NCI-H2081 treated with DMSO at 0.1 percent for 48 hours (cell line): Measurements from ENCODE around the gene WASHC4.
"Not testable (repeated sequence)": the region's sequence is repeated elsewhere in the genome, so short reads cannot be mapped to it uniquely, and the experiment has no call there.

Experiments
- DNase-seq: peaks from one replicate; lab custom pipeline; 2025; lab: John Stamatoyannopoulos, UW

WASHC4 gene

DNA sequence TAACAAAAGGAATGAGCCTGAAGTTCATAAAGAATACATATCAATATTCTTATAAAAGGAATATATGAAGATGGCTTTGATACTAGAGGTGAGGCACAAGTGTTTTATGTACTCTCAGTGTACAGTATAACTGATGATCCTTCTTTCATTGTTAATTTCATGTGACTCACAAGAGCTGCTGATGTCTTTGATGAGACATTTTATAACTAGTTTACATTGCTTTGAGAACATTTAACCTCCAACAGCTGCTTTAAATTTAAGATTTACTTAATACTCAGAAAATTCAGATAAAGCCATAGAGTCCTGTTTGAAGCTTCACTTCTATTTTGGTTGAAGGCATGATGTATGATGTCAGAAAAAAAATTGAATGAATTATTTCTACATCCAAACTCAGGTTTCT lies 59.8 kb downstream of the WASHC4 start:
- DNase-seq = no peak

DNA sequence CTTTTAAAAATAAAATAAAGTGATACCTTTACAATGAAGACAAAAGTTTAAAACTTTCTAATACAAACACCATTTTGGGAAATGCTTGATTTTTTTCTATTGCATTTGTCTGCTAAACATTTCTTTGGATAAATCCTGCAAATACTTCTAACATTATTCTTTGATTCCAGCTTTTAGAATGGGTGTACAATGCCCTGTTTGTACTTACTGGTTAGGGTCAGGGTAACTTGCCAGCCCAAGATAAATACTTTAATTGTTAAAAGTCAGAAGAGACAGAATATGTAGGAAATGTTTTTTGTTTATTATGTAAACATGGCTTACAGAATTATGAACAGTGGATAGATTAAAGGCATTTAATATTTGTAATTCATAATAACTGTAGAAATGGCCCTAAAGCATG lies 60.5 kb downstream of the WASHC4 start:
- DNase-seq = no peak

DNA sequence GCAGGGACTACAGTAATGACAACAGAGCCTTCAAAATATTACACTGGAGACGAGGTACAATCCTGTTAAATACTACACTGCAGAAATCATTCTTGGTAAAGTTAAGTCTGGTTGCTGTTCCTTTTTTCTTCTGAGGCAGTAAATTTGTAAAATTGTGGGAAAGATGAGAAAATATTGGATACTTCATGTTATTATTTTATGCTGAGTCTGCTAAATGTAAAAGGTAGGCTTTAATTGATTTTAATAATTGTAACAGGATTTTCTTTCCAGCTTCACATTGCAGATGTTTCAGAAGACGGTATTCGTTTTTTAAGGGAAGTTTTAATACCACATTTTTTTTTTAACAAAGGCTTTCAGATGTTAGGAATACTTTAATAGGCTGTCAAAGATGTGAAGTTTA lies 62.6 kb downstream of the WASHC4 start:
- DNase-seq = no peak

DNA sequence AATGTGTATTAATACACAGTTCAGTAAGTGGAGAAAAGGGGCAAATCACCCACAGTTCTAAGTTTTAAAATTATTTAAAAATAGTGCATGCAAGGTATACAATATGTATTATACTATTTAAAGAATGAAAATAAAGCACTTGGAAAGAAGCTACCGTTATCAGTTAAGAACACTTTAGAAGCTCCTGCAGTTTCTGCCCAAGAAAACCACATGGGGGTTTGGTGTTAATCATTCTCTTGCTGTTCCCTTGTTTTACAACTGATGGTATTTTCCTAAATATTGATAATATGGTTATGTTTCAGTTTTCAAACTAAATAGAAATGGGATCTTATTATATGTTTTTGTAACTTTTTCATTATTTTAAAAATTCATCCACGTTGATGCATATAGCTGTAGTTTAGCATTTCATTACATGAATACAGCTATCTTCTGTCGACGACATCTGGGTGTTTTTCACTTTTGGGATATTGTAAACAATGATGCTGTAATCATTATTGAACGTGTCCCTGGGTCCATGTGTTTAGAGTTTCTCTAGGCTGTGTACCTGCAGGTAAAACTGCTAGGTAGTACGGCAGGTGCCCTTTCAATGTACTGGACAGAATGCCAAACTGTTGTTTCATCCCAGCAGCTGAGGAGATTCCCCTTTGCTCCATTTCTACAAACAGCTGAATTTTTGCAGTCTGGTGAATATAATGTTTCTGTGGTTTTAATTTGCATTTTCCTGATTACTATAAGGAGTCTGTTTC lies 64.3 kb downstream of the WASHC4 start:
- no peak for DNase-seq

DNA sequence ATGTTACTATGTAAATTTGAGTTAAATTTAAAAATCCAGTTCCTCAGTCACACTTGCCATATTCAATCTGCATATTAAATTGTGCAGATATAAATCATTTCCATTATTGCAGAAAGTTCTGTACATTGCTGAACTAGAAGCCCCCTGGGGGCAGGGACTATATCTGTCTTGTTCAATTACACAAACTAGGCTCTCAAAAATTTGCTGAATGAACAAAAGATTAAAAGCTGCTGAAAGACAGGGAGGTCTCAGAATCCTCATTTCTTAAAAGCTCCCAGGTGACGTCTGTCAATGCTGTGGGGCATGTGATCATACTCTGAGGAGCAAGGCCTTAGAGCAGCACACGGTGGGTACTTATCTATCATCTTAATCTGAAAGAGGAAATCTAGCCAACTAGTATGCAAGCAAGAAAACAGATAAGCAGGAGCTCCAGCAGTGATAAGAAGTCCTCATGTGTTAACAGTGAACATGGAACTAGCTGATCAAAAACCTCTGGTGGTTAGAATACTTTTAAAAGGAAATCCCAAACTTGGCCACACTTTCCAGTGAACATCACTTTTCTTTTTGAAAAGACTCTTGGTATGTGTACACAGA lies 68.0 kb downstream of the WASHC4 start:
- no peak for DNase-seq

DNA sequence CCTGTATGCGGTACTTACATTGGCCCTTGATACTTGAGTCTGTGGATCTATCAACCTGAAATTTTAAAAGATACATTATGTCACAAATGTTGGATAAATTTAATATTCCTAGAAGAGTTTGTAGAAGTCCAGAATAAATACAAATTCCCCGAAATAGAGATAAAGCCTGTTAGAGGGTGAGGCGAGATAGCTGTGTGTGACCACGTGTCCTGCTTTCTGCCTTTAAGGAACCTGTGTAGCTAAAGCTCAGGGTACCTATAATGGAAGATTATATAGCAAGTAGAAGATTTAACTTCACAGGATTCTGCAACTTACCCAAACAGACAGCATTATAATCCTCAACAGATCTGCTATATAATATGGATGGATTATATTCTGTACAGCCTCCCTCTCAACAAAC lies 69.7 kb downstream of the WASHC4 start:
- no peak for DNase-seq

DNA sequence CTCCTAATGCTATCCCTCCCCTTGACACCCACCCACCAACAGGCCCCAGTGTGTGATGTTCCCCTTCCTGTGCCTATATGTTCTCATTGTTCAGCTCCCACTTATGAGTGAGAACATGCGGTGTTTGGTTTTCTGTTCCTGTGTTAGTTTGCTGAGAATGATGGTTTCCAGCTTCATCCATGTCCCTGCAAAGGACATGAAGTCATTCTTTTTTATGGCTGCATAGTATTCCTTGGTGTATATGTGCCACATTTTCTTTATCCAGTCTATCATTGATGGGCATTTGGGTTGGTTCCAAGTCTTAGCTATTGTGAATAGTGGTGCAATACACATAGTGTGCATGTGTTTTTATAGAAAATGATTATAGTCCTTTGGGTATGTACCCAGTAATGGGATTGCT lies 71.6 kb downstream of the WASHC4 start:
- DNase-seq = not testable (repeated sequence)

DNA sequence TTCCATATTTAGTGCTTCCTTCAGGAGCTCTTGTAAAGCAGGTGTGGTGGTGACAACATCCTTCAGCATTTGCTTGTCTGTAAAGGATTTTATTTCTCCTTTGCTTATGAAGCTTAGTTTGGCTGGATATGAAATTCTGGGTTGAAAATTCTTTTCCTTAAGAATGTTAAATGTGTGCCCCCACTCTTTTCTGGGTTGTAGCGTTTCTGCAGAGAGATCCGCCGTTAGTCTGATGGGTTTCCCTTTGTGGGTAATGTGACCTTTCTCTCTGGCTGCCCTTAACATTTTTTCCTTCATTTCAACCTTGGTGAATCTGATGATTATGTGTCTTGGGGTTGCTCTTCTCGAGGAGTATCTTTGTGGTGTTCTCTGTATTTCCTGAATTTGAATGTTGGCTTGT lies 75.9 kb downstream of the WASHC4 start:
- DNase-seq = not testable (repeated sequence)

DNA sequence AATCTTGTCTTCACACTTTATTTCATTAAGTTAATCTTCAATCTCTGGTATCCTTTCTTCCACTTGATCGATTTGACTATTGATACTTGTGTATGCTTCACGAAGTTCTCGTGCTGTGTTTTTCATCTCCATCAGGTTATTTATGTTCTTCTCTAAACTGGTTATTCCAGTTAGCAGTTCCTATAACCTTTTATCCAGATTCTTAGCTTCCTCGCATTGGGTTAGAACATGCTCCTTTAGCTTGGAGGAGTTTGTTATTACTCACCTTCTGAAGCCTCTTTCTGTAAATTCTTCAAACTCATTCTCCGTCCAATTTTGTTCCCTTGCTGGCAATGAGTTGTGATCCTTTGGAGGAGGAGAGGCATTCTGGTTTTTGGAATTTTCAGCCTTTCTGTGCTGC lies 76.4 kb downstream of the WASHC4 start:
- not testable (repeated sequence) for DNase-seq

DNA sequence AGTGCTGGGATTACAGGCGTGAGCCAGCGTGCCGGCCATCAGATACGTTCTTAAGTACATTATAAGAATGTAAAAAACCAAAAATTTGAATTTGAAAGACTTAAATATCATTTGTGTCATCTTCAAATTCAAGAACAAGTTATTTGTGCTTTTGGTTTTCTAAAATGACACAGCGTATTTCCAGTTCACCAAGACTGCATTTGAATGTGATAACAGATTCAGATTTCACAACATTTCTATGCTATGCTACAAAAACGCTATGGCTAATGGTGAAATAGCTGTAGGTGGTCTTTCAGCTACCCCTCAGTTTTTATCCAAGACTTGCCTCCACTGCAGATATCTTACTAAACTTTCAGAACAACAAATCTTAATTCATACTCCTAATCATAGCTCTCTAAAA lies 81.8 kb downstream of the WASHC4 start:
- no peak for DNase-seq

DNA sequence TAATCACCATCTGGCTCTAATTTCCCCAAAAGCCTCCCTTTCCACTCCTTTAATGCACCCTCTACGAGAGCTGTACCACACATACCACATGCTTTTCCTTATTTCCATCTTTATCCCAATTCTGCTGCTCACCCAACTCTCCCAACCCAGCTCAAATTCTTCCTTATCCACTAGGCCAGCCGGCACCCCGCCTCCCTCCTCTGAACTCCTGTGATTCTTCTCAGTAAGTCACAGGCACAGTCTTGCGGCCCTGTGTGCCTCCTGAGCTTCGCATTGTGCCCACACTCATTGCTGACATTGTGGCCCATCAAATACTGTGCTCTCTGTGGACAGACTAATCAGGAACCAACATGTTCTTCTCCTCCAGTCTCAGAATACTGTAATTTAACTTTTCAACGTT lies 83.0 kb downstream of the WASHC4 start:
- DNase-seq = no peak

DNA sequence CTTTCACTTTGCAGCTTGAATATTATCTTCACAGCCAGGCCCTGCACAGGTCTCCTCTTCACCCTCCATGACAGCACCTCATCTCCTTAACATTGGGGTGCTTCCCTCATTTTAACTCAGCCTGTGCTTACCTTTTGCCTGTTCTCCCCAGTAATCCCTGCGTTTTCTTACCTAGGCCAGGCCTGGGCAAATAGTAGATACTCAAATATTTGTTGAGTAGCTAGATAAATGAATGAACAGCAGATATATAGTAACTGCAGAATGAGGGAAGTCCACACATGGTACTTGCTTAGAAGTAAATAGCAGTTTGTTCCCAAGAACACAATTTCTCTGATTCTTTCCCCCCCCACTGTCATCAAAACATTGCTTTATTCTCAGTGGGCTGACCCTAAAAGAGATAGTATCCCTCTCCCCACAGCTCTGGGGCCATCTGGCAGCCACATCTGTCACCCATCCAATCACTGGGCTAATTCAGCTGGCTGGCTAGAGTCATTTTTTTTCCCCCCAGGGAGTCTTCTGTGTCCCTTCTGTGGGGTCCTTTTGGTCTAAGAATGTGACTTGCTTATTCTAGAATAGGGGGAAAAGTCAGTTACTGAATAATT lies 85.2 kb downstream of the WASHC4 start:
- DNase-seq = no peak

DNA sequence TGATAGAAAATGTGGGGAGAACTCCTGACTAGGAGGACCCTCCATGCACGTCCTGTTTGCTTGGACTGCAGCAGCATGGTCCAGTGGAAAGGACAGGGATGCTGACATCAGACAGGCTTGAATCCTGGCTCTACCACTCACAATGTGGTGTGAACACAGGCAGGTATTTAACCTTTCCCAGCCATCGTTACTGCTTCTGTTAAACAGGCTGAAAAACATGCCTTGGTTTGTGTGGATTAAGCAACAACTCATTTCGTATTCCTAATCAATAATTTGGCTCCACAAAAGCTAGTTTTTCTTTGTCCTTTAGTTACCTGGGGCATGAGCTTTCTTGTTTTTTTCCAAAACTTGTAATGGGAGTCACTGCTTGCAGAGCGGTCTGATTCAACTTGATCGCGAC lies 87.4 kb downstream of the WASHC4 start:
- DNase-seq = no peak

DNA sequence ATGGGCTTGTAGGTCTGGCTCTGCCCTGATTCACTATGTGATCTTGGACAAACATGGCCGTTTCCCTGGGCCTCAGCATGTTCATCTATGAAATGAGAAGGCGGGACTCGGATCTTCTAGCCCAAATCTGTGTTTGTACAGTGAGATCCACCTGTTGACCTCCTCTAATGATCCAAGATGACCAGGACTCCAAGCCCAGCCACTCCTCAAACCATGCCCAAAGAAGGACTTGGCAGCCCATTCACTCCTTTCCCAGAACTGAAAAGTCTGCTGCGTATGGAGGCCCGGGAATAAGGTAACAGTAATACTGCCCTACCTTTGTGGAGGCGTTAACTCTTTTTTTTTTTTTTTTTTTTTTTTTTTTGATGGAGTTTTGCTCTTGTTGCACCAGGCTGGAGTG lies 88.6 kb downstream of the WASHC4 start:
- DNase-seq = no peak

DNA sequence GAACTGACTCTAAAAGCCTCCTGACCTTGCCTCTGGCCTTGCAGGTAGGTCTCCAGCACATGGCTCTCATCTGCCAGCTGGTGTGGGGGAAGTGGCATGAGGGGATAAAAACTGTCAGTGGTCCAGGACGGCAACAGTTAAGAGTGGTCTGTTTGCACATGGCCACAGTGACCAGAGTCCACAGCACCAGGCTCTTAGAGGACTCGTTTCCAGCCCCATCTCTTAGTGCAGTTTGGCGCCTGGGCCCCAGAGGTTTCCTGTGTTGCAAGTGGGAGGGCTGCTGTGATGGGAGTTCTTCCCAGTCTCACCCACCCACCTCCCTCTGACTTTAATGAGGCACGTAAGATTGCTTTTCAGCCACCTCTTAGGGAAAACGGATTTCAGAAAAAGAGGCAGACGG lies 91.4 kb downstream of the WASHC4 start:
- no peak for DNase-seq

DNA sequence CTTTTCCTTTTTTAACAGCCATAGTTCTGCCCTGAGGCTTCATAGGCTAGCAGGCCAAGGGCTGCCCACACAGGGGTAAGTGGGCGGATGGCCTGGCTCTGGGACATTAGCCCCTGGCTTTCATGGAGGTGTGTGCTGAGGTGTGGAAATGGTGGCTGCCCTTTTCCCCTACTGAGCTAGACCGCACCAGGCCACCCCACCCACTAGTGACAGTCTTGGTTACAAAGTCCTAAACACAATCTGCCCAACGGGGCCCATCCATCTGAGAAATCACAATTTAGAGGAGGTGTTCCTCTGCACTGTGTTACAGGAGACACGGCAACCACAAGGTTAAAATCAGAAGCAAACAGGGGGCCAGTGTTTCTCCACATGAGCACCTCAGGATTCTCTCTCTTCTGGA lies 92.9 kb downstream of the WASHC4 start:
- DNase-seq = no peak

DNA sequence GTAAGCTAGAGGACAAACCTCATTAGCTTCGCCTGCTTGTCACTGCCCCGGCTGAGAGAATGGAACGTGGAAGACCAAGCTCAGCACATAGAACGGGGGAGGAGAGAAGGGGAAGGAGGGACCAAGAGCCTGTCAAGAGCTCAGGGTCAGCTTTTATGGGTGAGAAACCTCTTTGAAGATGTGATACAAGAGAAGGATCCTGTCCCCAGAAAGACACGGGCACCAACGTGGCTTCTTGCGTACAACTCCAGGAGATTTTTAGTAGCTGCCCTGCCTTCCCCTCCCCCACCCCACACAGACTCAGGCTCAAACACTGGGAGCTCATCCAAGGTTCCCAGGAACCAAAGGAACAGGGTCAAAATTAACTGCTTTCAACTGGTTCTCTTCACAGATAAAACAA lies 93.8 kb downstream of the WASHC4 start:
- no peak for DNase-seq

DNA sequence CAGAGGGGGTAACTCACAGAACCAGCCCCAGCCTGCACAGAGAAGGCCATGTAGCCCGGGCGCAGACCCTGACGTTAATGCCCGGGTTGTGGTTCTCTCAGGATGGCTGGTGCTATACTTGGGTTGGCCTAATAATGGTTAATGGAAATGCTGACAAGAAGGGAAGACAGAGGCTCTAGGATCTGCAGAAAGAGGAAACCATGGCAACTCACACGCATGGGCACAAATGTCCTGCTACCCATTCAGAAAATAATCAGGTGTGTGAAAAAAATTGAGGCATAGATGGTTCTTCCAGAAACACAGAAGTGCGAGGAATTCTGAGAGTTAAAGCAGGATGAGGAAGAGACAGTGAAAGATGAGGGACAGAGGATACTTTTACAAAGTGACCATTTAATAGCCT lies 94.7 kb downstream of the WASHC4 start:
- DNase-seq = no peak

DNA sequence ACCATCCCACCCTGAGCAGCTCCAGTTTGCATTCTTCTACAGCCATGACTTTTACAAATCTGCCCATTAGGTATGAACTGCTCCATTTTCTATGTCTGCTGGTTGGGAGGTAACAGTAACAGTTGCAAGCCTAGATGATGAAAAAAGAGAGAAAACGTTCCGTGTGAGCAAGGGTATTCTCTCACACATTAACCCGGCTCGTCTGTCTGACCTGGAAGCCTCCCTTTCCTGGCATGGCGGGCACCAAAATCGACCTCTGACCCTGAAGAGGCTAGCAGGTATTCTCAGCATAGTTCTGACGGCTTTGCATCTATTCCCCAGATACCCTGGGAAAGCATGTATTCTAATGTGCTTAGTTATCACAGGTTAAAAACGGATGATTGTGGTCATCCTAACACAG lies 96.6 kb downstream of the WASHC4 start:
- no peak for DNase-seq

DNA sequence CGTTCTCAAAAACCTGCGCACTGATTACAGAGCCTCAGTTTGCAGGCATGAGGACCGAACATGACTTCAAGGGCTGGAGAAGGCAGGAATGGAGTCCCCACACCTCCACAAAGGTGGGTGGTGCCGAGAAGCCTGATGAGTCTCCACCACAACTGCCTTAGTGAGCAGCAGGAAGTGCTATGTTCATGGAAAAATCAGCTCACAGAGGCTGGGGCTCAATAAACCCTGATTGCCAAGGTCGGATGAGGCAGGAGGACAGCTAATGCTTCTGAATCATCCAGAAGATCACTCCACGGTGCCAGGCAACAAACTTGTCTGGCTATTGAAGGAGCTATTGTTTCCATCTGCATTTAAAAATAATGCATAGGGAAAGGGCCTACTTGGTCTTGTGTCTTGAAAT lies 97.4 kb downstream of the WASHC4 start:
- no peak for DNase-seq

DNA sequence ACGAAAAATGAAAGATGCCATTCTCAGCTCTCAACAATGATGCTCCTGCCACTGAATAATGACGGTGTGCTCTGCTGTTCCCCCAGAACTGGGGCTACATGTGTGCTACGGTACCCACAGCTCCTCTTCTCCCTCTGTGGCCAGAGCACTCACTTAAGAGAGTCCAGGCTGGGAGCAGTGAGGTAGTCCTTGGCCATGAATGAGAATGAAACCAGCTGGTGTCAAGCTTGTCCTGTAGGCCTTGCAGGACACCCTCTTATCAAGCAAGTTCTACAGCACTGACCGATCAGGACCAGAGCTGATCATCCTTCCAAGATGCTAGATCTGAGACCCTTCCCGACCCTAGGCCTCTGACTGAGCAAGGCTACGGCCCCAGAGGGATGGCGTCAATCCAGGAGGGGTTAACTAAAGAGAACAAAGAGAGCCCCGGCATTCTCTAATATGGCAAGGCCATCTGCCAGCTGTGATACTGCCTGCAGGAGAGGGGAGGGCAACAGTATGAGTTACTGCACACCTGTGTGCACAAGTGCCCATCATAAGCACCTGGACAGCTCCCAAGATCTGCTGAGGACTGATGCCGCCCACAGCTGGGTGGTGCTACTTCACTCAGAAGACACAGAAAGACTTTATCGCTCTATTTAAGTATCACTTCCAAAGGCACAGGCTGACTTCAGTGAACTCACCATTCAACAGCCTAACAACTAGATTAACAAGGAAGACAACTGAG lies 98.0 kb downstream of the WASHC4 start:
- no peak for DNase-seq

DNA sequence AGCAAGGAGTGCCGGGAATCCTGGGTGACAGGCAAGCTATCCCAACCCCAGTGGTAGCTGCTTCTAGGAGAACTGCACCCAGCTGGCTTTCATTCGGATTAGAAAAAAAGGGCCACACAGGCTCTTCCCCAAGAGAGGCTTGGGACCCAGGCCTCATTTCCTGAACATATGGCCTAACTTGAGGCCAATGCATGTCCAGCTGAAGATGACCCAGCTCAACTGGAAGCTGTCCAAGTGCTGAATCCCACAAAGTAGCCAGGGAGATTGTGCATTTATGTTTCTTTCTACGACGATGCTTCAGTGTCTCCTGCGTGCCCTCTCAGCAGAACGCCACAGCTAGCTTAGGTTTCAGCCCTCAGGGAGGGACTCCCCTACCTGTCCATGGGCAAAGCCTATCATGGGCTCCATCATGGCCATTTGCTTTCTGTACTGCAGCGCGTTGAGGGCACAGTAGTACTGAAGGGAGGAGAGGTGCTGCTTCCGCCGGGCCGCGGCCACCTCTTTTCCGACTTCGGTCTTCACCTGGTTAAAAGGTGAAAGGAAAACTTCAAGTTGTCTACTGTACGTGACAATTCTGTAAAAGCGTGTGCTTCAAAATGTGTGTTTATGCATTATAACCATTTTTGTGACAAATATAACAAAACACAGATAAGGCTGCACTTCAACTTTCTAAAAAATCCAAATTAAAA lies 99.3 kb downstream of the WASHC4 start:
- no peak for DNase-seq
